Measurements from ENCODE around the gene CHRNA3.

- TF ChIP-seq CTCF (IDR thresholded peaks at IDR 0.05) (no peak), POLR2A (IDR thresholded peaks at IDR 0.05) (no peak)
Measured at GRCh38 chr15:78618064-78618463, 2.7 kb downstream of the CHRNA3 start.

All from prostate gland (tissue), 2 donors.